SIG-M5 treated with dmso at 0.1 percent for 504 hours (cell line): Measurements from ENCODE around the gene SUMO4.
"Not testable (repeated sequence)": the region's sequence is repeated elsewhere in the genome, so short reads cannot be mapped to it uniquely, and the experiment has no call there.

Source experiments
- DNase-seq: peaks from one replicate; lab custom pipeline; 2025; ENCODE audit not compliant: unreplicated experiment; lab: John Stamatoyannopoulos, UW

Gene SUMO4

DNA sequence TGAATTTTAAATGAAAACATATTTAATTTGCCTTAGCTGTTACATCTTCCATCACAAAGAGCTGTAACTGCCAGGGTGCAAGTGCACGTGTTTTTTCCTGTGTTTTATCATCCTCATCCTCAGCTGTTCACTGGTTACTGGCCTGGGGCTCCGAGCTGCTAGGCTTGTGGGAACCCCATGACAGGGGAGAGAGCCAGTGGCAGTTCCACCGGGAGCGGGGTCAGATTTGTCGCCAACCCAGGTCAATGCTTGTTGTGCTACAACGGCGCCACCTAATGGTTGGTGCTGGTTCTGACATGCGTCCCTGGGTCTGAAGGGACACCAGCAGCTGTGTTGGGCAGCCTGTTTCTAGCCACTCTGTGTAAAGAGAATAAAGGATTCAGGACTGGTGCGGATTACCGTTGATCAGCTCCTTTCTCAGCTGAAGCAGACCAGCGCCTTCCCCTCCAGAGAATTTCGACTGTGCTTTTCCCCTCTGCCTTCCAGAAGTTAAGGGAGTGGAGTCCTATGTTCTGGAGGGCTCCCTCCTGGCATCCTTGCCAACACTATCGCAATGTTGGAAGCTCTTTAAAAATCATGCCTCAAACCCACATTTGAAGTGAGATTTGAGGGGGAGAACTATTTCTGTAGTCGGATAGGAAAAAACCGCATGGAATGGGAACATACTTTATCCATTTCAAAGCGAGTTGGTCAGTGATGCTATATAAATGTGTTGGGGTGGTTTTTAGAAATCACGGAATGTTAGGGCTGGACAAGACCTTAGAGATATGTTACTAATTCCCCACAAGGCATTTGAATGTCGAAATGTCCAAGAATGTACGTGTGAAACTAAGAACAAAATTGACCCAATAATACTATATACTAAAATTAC, 32.1 kb downstream of the SUMO4 start:
- peak; percentile 68 for DNase-seq

DNA sequence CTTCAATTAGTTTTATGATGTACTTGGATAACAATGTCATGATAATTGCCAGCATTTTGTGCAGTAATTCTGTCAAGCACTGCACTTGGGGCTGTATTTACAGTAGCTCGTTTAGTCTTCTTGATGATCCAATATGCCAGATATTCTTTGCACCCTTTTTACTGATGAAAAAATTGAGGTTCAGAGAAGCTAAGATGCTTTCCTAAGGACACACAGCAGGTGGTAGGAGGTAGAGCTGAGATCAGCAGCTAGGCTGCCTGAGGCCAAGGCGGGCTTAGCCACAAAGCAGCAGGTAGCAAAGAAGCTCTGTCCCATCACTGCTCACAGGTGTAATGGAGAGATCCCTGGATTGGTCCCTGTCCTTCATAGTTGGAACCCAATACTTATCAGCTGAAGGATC, 33.3 kb downstream of the SUMO4 start:
- no peak for DNase-seq

DNA sequence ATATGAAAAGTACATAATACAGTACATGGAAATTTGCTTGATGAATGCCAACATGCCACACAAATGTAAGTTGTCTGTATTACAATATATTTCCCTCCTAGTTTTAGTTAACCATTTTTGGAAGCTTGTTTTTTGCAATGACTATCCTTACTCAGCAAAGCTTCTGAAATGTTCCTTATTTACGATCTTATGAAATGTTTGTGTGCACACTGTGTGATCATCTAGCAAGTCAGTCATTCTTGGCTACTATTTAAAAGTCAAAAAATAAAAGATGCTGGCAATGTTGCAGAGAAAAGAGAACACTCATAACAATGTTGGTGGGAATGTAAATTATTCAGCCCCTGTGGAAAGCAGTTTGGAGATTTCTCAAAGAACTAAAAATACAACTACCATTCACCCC, 33.8 kb downstream of the SUMO4 start:
- DNase-seq: no peak

DNA sequence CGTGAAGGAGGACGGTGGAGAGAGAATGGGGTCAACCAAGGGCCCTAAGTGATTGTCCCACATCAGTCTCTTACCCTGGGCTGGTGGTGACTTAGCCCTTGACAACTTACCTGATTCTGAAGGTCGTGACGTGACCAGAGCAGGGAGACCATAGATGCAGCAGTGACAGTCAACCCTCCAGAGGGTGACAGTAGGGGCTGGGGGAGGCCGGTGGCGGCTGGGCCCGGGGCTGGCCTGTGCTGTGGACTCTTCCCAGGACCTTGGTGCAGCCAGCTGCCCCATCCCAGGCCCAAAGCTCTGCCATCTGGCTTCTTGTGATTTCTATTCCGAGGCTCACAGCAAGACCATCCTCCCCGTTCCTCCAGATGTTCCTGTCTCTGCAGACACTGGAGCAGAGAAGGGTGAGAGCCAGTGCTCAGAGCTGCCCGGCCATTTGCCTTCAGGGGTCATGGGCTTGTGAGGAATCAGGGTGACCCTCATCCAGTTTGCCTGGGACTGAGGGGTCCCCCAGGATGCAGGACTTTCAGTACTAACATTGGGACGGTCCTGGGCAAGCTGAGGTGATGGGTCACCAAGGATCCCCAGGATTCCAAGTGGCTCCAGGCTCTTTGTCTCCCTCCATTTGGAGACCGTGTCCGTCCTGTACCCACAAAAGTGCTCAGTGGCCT, 36.0 kb downstream of the SUMO4 start:
- no peak for DNase-seq

DNA sequence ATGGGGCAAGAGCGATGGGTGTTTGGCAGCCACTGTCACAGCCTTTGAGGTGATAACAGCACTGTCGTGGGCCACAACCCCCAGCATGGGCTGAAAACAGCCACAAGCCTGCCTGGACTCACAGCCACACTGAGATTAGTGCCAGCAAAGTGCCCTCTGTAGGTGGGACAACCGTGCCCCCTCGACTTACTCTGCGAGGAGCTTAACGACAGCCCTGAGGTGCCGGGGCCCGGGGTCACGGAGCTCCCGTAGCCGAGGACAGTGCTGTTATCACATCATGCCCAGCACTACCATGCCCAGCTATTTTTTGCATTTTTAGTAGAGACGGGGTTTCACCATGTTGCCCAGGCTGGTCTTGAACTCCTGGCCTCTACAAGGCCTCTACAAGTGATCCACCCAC, 36.6 kb downstream of the SUMO4 start:
- DNase-seq: no peak

DNA sequence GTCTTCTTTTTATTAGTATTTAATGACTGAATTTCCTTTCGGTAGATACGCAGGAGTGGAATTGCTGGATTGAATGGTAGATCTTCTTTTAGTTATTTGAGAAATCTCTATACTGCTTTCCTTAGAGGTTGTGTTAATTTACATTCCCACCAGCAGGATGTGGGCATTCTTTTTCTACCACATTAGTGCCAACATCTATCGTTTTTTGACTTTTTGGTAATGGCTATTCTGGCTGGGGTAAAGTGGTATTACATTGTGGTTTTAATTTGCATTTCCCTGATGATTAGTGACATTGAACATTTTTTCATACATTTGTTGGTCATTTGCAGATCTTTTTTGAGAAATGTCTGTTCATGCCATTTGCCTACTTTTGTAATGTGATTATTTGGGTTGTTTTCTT, 37.1 kb downstream of the SUMO4 start:
- DNase-seq: no peak

DNA sequence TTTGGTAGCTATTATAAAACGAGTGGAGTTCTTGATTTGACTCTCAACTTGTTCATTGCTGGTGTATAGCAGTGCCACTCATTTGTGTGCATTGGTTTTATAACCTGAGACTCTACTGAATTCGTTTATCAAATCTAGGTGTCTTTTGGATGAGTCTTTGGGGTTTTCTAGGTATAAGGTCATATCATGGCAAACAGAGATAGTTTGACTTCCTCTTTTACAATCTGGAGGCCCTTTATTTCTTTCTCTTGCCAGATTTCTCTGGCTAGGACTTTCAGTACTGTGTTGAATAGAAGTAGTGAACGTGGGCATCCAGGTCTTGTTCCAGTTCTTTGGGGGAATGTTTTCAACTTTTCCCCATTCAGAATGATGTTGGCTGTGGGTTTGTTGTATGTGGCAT, 38.8 kb downstream of the SUMO4 start:
- DNase-seq: no peak

DNA sequence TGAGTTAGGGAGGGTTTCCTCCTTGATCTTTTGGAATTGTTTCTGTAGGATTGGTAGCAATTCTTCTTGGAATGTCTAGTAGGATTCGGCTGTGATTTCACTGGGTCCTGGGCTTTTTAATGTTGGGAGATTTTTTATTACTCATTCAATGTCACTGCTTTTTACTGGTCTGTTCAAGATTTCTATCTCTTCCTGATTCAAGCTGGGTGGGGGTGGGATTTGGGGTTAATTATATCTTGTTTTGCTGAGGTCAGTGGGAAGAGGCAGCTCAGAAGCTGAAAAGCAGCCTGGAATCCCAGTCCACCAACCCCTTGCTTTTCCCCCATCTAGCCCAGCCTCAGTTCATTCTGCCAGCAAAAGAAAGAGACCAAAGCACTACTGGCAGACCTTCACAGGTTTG, 39.6 kb downstream of the SUMO4 start:
- DNase-seq: no peak

DNA sequence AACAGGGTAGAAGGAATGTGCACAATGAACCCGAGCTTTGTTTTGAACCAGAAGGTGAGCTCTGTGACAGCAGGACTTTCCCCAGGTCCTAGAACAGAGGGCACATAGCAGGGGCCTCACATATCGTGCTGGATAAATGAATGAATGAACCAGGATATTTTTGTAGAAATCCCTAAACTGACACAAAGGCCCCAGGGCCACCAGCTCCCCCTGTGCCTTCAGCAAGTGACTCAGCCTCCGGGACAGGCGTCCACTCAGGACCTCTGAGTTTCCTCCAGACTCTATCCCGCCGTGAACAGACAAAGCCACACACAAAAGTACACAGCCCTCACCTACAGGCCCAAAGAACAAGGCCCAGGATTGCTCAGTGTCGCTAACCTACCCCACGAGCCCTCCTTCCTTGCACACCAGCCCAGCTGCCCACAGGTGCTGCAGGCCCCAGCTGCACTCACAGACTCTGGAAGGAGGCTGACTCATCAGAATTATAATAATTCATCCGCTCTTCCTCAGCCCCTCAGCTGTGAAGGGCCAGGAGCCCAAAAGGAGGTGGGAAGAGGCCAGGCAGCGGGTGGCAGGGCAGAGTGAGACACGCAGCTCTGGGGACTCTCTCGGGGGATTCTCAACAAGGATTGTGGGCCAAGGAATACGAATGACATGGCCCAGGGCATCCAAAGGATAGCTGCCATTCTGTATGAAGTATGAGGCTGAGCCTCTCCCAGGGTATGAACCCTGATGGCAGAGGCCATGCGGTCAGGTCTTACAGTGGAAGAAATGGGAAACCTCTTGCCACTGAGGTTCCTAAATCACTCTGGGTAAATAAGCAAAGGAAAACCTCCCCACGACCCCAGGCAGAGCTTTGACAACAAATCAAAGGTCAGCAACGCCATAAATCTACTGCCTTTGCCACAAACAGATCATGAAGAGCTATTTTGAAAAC, 40.9 kb downstream of the SUMO4 start:
- no peak for DNase-seq

DNA sequence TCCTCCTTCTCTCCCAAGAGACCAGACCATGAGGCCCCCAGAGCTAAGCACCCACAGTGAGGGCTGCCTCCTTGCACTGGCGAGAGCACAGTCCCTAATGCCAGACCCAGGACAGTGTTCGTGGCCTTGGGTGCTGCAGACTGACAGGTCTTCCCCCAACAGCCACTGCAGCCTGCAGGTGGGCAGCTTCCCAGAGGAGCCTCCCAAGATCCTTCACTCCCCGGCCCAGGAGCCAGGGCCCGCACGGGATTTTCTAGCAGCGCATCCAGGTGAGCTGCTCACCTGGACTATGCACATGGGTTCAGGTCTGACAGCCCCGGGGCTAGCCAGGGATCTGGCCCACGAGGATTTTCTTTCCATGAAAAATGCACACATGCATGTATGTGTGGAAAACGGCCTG, 41.7 kb downstream of the SUMO4 start:
- no peak for DNase-seq

DNA sequence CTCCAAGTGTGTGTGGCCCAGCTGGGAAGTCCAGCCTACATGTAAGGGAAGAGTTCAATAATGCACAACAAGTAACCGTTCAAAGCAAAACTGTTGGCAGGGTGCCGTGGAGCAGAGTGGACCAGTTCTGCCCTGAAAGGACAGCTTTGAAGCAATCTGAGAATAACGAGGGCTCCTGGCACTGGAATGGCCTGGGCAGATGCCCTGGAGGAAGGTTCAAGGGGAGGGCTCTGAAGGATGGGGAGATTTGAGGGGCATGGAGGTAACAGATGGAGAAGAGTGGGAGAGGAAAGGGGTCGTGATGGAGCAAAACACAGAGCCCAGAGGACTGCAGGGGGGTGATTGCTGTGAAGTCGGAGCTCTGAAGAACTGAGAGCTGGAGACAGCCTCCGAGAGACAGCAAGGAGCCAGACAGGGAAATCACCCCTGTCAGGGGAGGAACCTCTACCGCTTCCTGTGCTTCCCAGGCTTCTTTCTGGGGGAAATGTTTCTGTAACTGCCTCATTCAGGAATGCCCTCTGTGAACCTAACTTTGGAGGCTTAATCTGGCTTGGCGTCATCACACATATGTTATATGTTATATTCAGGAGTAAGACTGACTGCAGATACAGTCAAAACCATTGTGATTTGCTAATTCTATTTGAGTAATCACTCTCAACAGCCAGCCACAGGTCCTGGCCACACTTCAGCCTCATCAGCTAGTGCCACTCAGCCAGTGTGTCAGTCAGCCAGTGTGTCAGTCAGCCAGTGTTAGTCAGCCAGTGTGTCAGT, 43.5 kb downstream of the SUMO4 start:
- DNase-seq: no peak

DNA sequence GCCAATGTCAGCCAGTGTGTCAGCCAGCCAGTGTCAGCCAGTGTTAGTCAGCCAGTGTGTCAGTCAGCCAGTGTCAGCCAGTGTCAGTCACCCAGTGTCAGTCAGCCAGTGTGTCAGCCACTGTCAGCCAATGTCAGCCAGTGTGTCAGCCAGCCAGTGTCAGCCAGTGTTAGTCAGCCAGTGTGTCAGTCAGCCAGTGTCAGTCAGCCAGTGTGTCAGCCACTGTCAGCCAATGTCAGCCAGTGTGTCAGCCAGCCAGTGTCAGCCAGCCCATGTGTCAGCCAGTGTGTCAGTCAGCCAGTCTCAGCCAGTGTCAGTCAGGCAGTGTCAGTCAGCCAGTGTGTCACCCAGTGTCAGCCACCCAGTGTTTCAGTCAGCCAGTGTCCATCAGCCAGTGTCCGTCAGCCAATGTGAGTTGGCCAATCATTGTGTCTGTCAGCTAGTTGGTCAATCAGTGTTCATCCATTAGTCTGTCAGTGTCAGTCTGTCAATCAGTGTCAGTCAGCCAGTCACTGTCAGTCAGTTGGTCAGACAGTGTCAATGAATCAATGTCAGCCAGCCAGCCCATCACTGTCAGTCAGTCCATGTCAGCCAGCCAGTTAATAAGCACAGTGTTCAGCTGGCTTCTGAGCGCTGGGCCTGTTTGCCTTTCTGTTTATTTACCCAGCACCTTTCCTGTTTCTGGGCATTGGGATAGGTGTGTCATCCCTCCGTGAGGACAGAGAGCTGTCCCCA, 44.5 kb downstream of the SUMO4 start:
- not testable (repeated sequence) for DNase-seq

DNA sequence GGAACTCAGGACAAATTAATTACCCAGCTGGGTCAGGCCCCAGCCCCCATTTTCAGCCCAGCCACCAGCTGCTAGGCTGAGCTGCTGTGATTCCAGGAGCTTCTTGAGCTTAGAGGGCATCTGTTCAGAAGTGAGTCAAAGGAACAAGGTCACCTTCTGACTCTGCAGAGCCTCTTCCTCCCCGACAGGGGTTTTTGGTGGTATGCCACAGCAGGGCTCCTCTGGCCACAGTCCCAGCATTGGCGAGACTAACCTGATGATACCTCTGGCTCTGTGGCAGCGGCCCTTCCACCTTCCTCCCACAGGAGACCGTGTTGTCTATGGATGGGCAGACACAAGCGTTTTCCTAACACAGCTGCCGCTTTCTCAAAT, 45.0 kb downstream of the SUMO4 start:
- no peak for DNase-seq

DNA sequence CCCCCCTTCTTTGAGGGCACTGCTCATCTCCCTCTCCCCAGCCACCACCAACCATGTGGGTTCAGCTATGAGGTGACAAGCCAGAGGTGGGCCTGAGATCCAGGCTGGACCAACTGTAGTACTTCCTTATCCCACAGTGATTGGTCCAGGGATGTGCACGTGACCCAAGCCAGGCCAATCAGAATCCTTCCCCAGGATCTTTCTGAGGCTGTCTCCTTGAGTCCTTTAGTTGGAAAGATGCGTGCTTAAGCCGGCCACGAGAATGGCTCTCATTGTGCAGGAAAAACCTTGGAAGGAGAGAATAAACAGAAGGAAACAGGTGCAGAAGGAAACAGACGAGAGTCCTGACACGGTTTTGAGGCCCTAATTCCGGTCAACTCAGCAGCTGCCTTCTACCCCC, 45.5 kb downstream of the SUMO4 start:
- no peak for DNase-seq

DNA sequence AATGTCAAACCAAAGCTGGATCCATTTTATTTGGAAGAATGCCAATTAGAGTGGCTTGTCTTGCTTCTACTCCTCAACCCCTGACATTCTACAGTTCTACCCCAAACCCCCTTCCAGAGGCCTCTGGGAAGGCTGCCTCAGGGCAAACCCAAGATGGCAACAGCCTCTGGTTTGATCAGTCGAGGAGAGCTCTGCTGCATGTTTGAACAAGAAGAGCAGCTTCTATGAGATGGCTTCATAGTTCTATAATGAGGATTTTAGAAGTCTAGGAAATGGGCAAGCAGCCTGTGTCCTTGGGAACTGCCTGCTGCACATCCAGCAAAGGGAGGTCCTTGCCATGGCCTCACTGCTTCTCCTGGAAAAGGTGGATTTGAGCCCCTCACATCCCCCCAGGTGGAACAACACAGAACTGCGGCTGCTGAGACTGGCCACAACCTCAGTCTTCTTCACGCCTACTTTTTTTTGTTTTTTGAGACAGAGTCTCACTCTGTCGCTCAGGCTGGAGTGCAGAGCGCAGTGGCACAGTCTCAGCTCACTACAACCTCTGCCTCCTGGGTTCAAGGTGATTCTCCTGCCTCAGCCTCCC, 46.8 kb downstream of the SUMO4 start:
- DNase-seq: no peak

DNA sequence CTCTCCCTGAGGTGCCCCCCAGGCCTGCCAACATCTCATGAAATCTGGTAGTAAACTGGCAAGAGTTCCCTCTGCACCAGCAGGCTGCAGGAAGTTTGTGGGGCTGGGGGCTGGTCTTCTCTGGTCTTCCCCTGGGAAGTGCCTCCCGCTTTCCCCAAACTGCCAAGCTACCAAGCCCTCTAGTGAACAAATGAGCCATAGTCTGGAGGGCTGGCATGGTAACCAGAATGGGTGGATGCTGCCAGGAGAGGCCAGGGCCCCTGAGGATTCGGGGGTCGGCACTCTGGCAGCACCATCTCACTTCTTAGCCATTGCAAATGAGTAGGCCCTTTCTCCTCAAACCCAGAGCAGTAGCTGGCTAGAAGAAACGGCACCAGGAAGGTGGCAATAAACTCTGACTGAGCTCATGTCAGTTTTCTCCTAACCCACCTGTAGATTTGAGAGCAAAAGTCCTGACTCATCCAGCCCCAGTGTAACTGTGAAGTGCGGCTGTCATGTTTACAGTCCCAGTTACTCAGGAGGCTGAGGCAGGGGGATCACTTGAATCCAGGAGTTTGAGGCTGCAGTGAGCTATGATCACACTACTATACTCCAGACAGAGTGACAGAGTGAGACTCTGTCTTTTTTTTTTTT, 48.9 kb downstream of the SUMO4 start:
- DNase-seq: no peak

DNA sequence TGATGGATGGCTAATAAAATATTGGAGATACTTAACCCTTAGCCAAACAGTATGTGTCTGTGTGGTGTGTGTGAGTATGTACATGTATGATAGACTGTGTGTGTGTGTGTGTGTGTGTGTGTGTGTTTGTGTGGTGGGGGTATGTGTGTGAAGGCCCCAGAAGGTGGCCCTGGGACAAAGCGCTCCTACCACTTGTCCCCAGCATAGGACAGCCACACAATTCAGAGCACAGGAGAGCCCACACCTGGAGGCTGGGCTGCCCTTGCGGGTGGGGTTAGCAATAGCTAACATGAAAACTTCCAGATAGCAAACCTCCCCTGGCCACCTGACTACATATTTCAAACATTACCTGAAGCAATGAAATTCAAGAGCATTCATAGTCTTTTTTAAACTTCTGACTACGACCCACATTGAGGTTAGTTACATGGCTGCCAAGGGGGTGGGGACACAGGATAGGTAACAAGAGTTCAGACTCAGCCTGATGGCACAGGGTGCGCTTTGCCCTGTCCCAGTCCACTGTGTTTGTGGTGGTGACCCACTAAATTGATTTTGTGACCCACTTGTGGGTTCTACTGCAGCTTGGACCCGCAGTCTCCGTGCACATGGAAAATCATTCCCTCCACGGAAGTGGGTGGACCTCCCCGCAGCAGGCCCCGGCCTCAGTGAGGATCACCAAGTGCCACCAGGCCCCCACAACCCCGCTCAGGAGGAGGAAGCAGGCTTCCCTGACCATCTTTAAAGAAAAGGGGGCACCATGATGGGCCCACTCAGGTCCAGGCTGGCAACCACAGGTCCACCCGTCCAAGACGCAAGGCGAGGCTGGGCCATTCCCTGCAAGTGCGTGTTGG, 50.0 kb downstream of the SUMO4 start:
- no peak for DNase-seq
